GM19324 (cell line): ENCODE data around the gene VARS2.
"Not testable (repeated sequence)": the region's sequence is repeated elsewhere in the genome, so short reads cannot be mapped to it uniquely, and the experiment has no call there.

Experiments
- ATAC-seq: cut with Tn5 transposase; IDR thresholded peaks from one replicate; pipeline ENCODE4 v1.9.1; 2021; ENCODE audit warnings: mild to moderate bottlenecking, moderate library complexity; ENCODE audit not compliant: unreplicated experiment, low FRiP score

VARS2 gene

GRCh38 chr6:30895343-30895742, 18.7 kb upstream of the VARS2 start:
- ATAC-seq: no peak

GRCh38 chr6:30896541-30896940, 17.5 kb upstream of the VARS2 start:
- ATAC-seq: no peak

DNA sequence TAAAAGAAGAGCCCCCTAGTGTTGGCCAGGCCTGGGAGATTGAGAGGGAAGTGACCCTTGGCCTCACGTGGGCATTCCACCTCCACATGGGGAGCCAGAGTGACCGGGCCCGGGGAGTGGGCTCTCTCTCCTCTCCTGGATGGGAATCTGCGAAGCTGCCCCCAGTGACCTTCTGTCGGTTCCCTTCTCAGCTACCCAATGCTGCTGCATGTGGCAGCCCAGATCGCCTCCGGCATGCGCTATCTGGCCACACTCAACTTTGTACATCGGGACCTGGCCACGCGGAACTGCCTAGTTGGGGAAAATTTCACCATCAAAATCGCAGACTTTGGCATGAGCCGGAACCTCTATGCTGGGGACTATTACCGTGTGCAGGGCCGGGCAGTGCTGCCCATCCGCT, 16.2 kb upstream of the VARS2 start:
- ATAC-seq: no peak

- ATAC-seq: no peak
Measured at GRCh38 chr6:30898750-30899360, 15.2 kb upstream of the VARS2 start.

DNA sequence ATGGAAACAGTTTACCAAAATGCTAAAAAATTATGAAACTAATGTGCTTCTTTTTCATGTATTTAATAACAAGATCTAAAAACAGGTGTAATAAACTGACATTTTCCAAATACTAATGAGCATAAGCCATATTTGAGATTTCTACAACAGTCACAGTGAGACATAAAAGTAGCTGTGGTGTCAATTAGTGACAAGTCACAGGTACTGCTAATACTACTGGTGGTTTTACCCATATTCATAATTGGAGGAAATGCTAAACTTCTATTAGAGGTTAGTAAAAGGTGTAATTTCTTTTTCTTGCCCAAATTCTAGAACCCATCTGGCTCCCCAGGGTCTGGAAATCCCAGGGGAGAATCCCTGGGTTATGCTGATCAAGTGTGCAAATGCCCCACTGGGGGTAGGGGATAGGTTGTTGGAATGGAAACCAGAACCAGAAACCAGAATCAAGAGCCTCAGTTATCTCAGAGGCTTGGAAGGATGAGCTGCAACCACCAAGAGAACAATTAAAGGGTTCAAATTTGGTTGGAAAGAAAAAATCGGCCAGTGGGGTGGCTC, 13.1 kb upstream of the VARS2 start:
- ATAC-seq: no peak

DNA sequence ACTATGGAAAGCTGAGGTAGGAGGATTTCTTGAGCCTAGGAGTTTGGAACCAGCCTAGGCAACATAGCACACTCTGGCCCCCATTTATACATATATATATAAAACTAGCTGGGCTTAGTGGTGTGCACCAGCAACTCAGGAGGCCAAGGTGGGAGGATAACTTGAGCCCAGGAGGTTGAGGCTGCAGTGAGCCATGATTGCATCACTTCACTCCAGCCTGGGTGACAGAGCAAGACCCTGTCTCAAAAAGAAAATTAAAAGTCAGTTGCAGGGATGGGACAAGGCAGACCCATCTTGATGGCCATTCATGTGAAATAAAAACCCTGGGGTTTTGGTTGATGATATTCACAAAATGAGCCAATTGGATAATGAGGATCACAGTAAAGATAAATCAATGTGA, 12.6 kb upstream of the VARS2 start:
- ATAC-seq: no peak

GRCh38 chr6:30902196-30902595, 11.8 kb upstream of the VARS2 start:
- ATAC-seq: not testable (repeated sequence)

GRCh38 chr6:30902709-30903108, 11.3 kb upstream of the VARS2 start:
- no peak for ATAC-seq

DNA sequence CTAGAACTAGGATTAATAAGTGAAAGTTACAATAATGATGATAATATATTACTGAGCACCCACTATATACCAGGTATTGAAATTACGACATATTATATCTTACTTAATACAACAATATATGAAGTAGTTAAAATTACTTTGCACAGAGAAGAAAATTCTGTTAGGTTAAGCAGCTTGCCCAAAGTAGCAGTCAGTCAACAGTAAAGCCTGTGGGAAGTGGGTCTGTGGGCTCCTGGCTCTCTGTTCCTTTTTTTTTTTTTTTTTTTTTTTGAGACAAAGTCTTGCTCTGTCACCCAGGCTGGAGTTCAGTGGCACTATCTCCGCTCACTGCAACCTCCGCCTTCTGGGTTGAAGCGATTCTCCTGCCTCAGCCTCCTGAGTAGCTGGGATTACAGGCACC, 10.8 kb upstream of the VARS2 start:
- no peak for ATAC-seq

DNA sequence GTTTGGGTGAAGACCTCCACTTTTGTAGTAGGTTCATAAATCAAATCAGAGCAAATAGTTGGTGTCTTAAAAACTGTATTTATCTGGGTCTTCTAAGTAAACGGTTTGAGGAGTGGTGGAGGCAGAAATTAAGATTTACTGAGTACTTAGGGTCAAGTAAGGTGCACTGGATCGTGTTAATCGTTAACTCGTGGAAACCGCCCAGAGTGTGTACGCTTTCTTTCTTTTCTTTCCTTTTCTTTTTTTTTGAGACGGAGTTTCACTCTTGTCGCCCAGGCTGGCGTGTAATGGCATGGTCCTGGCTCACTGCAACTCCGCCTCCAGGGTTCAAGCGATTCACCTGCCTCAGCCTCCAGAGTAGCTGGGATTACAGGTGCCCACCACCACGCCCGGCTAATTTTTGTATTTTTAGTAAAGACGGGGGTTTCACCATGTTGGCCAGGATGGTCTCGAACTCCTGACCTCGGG, 6.7 kb upstream of the VARS2 start:
- not testable (repeated sequence) for ATAC-seq

- peak; percentile 88 for ATAC-seq
Measured at GRCh38 chr6:30907758-30908591, 6.1 kb upstream of the VARS2 start, which contains the start of gene GTF2H4. TSS of gene GTF2H4 (plus strand) at chr6:30908207.

DNA sequence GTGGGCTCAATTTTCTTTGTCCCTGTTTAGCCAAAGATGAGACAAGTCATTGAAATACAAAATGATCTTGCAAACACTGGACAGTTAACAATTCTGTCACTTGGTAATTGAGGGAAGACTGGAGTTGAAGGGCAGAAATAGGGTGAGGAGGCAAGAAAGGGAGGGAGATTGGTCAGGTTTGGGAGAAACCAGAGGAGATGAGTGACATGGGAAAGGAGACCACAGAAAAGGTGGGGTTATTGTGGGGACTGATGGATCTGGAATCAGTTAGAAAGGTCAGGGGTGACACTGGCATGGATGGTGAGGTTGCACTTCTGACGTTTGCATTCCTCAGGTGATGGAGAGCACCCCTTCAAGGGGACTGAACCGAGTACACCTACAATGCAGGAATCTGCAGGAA, 5.3 kb upstream of the VARS2 start:
- no peak for ATAC-seq

DNA sequence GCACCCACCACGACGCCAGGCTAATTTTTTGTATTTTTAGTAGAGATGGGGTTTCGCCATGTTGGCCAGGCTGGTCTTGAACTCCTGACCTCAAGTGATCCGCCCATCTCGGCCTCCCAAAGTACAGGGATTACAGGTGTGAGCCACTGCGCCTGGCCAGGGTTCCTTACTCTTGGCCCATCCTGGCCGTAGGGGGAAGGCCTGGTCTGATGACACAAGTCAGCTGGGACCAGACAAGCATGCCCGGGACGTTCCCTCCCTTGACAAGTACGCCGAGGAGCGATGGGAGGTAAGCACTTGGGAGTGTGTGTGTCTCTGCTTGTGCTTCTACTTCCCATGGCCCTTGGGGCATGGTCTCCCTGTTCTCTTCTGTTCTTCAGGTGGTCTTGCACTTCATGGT, 3.6 kb upstream of the VARS2 start:
- ATAC-seq: not testable (repeated sequence)

DNA sequence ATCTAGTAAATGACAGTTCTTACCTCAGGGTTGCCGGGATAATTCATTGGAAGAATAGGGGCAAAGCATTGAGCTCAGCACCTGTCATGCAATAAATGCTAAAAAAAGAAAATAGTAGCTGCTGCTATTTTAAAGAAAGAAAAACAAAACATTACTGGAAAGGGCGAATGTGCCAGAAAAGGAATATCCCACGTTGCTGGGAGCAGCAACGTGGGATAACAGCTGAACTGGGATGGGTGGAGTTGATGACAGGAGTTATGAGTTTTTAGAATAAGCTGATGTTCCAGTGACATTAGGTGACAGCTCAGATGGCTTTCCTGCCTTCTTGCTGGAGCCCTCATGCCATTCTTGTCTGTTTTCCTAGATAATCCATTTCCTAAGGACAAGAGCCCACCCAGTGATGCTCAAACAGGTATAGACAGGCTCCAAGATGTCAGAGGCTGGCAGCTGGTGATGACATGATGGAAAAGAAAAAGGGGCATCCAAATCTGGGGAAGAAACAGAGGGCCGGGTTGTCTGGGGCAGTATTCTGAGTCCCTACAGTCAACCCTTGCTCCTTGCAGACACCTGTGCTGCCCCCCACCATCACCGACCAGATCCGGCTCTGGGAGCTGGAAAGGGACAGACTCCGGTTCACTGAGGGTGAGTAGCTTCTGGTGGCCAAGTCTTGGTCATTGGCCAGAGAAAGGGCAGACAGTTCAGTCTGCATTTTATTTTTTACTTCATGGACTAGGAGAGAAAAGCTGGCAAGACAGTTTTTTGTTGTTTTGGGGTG, 1.1 kb upstream of the VARS2 start:
- ATAC-seq: no peak

DNA sequence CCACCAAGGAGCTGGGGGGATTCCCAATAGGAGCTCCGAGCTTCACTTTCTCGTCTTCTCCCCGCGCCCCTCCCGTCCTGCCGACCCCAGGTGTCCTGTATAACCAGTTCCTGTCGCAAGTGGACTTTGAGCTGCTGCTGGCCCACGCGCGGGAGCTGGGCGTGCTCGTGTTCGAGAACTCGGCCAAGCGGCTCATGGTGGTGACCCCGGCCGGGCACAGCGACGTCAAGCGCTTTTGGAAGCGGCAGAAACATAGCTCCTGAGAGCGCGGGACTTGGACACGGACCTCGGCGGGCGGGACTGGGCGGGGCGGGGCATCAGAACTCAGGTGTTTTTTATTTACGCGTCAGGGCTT, 340 bp upstream of the VARS2 start:
- no peak for ATAC-seq

DNA sequence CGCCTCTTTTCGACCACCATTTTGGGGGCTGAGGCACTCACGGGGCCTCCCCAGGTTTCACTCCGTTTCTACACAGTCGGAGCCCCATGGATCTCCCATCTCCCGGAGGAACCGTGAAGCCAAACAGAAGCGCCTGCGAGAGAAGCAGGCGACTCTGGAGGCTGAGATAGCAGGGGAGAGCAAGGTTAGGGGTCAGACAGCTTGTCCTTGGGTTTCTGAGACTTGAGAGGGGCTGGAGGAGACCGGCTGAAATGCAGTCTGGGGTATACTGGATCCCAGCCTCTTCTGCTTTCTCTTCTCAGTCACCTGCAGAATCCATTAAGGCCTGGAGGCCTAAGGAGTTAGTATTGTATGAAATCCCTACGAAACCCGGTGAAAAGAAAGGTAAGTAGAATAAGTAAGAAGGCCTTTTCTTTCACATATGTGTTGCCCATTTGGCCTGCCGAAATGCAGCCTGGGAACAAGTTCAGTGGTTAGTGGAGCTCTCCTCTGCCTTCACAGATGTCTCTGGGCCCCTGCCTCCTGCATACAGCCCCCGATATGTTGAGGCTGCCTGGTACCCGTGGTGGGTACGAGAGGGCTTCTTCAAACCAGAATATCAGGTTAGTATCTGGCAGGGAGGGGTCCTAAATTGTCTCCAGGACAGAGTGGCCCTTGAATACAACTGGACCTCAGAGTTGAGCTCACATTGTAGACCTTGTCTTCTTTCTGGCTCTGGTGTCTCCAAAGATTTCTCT, 984 bp downstream of the VARS2 start:
- no peak for ATAC-seq

DNA sequence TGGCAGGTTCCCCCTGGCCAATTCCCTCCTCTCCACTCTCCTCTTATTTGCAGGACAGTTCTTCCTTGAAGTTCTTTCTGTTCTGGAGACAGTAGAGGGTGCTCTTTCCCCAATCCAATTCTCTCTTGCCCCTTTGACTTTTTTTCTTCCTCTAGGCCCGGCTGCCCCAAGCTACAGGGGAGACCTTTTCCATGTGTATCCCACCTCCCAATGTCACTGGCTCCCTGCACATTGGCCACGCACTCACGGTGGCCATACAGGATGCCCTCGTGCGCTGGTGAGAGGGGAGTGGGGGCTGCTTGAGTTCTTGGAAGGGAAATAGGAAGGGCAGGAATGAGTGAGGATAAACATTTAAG, 1.5 kb downstream of the VARS2 start:
- ATAC-seq: no peak

DNA sequence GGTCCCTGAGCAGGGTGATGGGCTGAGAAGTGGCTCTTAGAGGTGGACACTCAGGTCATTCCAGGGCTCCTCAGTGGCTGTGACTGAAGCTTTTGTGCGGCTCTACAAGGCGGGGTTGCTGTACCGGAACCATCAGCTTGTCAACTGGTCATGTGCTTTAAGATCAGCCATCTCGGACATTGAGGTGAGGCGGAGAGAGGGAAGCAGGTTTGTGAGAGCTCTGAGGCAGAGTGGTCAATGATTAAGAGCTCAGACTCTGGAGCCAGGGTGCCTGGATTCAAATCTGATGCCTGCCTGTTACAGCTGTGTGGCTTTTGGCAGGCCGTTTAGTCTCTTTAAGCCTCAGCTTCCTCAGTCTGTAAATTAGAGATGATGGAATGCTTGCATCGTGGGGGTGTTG, 3.0 kb downstream of the VARS2 start:
- no peak for ATAC-seq

GRCh38 chr6:30917487-30917886, 3.4 kb downstream of the VARS2 start:
- no peak for ATAC-seq

DNA sequence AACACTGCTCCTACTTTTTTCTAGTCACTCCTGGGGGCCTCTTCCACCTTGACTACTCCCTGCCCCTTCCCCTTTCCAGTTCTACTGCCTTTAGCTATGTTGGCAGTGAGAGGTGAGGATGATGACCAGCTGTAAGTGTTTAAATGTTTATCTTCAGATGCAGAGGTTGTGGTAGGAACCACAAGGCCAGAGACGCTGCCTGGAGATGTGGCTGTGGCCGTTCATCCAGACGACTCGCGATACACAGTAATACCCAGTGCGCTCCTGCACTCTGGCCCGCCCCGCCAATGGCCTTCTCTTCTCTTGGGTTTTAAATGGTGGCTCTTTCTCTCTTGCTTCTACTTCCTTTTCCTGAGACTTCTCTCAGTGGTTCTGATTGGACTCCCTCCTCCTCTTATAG, 4.6 kb downstream of the VARS2 start:
- no peak for ATAC-seq
